Effector memory CD4-positive, alpha-beta T cell (primary cell): Measurements from ENCODE around the gene COL5A1.

Experiments used
- DNase-seq, 3 donors: peaks; one replicate each; pipeline ENCODE4 v3.0.0-alpha.2; 2020
- H3K27ac ChIP-seq: 2 replicates; pipeline ENCODE4 v1.7.0; 2013; ENCODE audit warnings: mild to moderate bottlenecking, low read length, moderate library complexity; ENCODE audit not compliant: insufficient read depth, poor library complexity, severe bottlenecking
- H3K27me3 ChIP-seq: replicated peaks from 2 replicates; pipeline ENCODE4 v1.7.0; 2013; ENCODE audit warnings: mild to moderate bottlenecking, low read length; ENCODE audit not compliant: insufficient read depth, control insufficient read depth, poor library complexity, severe bottlenecking
- H3K36me3 ChIP-seq: 2 replicates; pipeline ENCODE4 v1.7.0; 2013; ENCODE audit warnings: mild to moderate bottlenecking, low read length, moderate library complexity; ENCODE audit not compliant: control insufficient read depth, insufficient read depth
- H3K4me1 ChIP-seq: 2 replicates; pipeline ENCODE4 v1.7.0; 2013; ENCODE audit warnings: low read length, mild to moderate bottlenecking; ENCODE audit not compliant: control insufficient read depth, insufficient read depth, poor library complexity, severe bottlenecking
- H3K4me3 ChIP-seq: 2 replicates; pipeline ENCODE4 v1.7.0; 2013; ENCODE audit warnings: low read length, low read depth, mild to moderate bottlenecking; ENCODE audit not compliant: insufficient read depth, poor library complexity, severe bottlenecking
- H3K9me3 ChIP-seq: 2 replicates; pipeline ENCODE4 v1.7.0; 2013; ENCODE audit warnings: mild to moderate bottlenecking, low read length, moderate library complexity; ENCODE audit not compliant: control insufficient read depth

Gene COL5A1

GRCh38 chr9:134833294-134833880, 191.8 kb downstream of the COL5A1 start:
- H3K4me3 ChIP-seq = no peak overlapping the region
- no peak for DNase-seq
- H3K9me3 ChIP-seq = no peaks in the 10 kb centered on the region
- no peaks in the 10 kb centered on the region for H3K27me3 ChIP-seq
- H3K36me3 ChIP-seq = no peaks in the 10 kb centered on the region
- no peaks in the 10 kb centered on the region for H3K4me1 ChIP-seq
- no peak overlapping the region for H3K27ac ChIP-seq

DNA sequence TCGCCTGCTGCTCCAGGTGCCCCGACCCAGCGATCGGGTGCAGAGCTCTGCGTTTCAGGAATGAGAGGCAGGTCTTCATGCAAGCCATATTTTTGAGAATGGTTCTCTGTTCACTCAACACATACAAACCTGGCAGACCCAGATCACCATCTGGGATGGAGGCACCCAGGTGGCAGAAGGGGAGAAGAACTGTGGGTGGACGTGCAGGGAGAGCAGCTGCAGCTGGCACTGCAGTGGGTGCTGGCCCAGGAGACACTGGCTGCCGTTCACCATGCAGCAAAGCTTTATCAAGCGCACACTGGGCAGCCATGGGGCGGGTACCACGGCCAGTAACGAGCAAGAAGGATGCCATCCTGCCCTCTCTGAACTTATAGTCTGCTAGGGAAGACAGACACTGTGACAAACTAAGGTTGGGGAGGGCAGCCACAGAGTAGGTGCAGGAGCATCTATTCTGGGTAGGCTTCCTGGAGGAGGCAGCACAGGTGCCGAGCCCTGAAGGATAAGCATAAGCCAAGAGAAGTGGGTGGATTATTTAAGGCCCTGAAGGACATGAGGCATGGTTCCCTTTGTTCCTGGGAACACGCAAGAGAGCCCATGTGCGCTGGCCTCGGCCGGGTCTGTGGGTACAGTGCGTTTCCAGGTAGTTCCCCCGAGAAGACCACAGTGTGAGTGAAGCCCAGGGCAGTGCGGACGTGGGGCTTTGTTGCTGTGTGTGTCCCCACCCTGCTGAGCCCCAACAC, 192.8 kb downstream of the COL5A1 start:
- Histone ChIP-seq H3K27ac (no peak overlapping the region), H3K4me1 (no peaks in the 10 kb centered on the region), H3K9me3 (no peaks in the 10 kb centered on the region), H3K27me3 (no peaks in the 10 kb centered on the region), H3K36me3 (no peaks in the 10 kb centered on the region), H3K4me3 (no peak overlapping the region)
- no peak for DNase-seq

- DNase-seq = no peak
- Histone ChIP-seq H3K36me3 (no peaks in the 10 kb centered on the region), H3K27me3 (no peaks in the 10 kb centered on the region), H3K4me1 (no peaks in the 10 kb centered on the region), H3K9me3 (no peaks in the 10 kb centered on the region), H3K4me3 (no peak overlapping the region), H3K27ac (no peak overlapping the region)
Observed at GRCh38 chr9:134834957-134835419, 193.4 kb downstream of the COL5A1 start.

GRCh38 chr9:134835448-134835847, 193.8 kb downstream of the COL5A1 start:
- no peaks in the 10 kb centered on the region for H3K4me1 ChIP-seq
- no peak overlapping the region for H3K27ac ChIP-seq
- no peaks in the 10 kb centered on the region for H3K27me3 ChIP-seq
- no peaks in the 10 kb centered on the region for H3K9me3 ChIP-seq
- DNase-seq = no peak
- H3K4me3 ChIP-seq = no peak overlapping the region
- no peaks in the 10 kb centered on the region for H3K36me3 ChIP-seq

GRCh38 chr9:134835987-134836386, 194.4 kb downstream of the COL5A1 start:
- Histone ChIP-seq H3K27me3 (no peaks in the 10 kb centered on the region), H3K4me1 (no peaks in the 10 kb centered on the region), H3K9me3 (no peaks in the 10 kb centered on the region), H3K27ac (no peak overlapping the region), H3K36me3 (no peaks in the 10 kb centered on the region), H3K4me3 (no peak overlapping the region)
- DNase-seq = no peak

- H3K27me3 ChIP-seq = no peaks in the 10 kb centered on the region
- H3K27ac ChIP-seq = no peak overlapping the region
- DNase-seq = no peak
- H3K9me3 ChIP-seq = no peaks in the 10 kb centered on the region
- no peaks in the 10 kb centered on the region for H3K36me3 ChIP-seq
- H3K4me3 ChIP-seq = no peak overlapping the region
- H3K4me1 ChIP-seq = no peaks in the 10 kb centered on the region
Observed at GRCh38 chr9:134836406-134836970, 194.9 kb downstream of the COL5A1 start.

DNA sequence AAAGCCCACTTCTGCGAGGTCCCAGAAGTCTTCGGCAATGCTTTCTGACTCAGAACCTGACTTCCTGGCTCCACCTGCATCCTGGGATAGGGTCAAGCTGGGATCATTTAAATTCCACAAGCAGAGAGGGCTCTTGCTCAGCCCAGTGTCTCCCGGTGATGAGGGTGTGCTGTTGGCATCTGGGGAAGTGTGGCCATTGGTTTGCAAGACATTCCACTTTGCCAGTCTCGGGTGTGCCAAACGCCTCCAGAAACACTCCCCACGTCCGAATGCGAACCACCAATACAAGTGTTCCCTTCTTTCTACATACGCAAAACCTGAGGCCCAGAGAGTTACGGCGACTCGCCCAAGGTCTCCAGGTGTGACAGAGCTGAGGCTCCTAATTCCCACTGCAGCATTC, 195.9 kb downstream of the COL5A1 start:
- H3K27me3 ChIP-seq = no peaks in the 10 kb centered on the region
- no peaks in the 10 kb centered on the region for H3K4me1 ChIP-seq
- no peak for DNase-seq
- H3K9me3 ChIP-seq = no peaks in the 10 kb centered on the region
- no peak overlapping the region for H3K27ac ChIP-seq
- no peaks in the 10 kb centered on the region for H3K36me3 ChIP-seq
- H3K4me3 ChIP-seq = no peak overlapping the region

DNA sequence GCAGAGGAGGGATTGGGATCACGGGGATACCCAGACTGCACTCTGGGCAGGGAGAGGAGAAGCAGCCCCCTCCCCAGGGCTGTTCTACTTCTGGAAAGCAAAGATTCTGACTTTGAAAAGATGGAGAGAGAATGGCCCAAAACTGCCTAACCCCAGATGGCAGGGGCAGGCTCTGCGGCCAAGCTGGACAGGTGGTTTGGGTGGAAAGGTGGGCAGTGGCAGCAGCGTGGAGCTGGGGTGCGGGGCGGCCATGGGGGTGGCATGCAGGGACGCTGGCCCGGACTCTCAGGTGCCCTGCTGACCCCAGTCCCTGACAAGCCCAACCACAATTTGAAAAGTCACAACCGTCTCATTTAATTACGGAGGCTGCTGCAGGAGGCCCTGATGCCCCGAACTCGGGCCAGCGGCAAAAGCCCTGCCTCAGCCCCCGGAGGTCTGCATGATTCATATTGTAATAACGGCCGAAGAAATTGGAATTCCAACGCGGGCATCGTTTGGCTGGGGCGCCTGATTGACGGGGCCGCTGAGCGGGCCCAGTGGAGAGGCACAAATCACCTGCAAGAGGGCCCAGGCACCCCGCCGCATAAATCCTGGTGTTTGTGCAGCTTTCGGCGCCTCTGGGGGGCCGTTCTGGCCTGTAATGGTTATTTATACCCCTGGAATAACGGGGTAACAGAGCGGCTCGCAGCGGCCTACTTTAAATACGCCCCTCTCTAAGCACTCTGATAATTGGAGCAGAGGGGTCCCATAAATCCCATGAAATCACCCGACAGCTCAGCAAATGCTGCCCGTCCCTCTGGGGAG, 197.2 kb downstream of the COL5A1 start:
- Histone ChIP-seq H3K9me3 (no peaks in the 10 kb centered on the region), H3K36me3 (no peaks in the 10 kb centered on the region), H3K4me3 (no peak overlapping the region), H3K4me1 (no peaks in the 10 kb centered on the region), H3K27ac (no peak overlapping the region), H3K27me3 (no peaks in the 10 kb centered on the region)
- DNase-seq = no peak

- no peaks in the 10 kb centered on the region for H3K36me3 ChIP-seq
- DNase-seq = no peak
- H3K4me3 ChIP-seq = no peak overlapping the region
Observed at GRCh38 chr9:134839455-134840125, 198.0 kb downstream of the COL5A1 start.

More at GRCh38 chr9:134839455-134840125, 198.0 kb downstream of the COL5A1 start:
- H3K9me3 ChIP-seq = no peaks in the 10 kb centered on the region
- no peaks in the 10 kb centered on the region for H3K4me1 ChIP-seq
- no peak overlapping the region for H3K27ac ChIP-seq
- H3K27me3 ChIP-seq = no peaks in the 10 kb centered on the region
